CD4-positive, alpha-beta memory T cell (primary cell): ENCODE results near the gene IQGAP3. TPM values are rescaled to one million over a fixed set of nuclear protein-coding genes. Genes with fewer than 3 reads are reported as not detected.

Experiments used
- CTCF ChIA-PET: fragments of 350-600 bp; sonication (Branson Sonifier 250); formaldehyde crosslinking; loops from one replicate; lab custom pipeline; 2021; ENCODE audit warnings: inconsistent platforms; ENCODE audit not compliant: partially characterized antibody; lab: Charles Lee
- POLR2A ChIA-PET: fragments of 350-600 bp; sonication (Branson Sonifier 250); formaldehyde crosslinking; loops from one replicate; lab custom pipeline; 2021; ENCODE audit not compliant: partially characterized antibody; lab: Charles Lee
- DNase-seq, 5 donors: peaks; one replicate each; pipeline versions ENCODE4 v3.0.0 to v3.0.0-alpha.2; 2020 to 2022; ENCODE audit warnings: mixed read lengths in 1 of 5
- H3K27ac ChIP-seq: one replicate; pipeline ENCODE4 v1.7.0; 2013; ENCODE audit warnings: low read depth, low read length
- H3K27me3 ChIP-seq: 2 replicates; pipeline ENCODE4 v1.7.0; 2013; ENCODE audit warnings: mild to moderate bottlenecking, low read length, moderate library complexity; ENCODE audit not compliant: insufficient read depth
- H3K36me3 ChIP-seq: 2 replicates; pipeline ENCODE4 v1.7.0; 2013; ENCODE audit warnings: mild to moderate bottlenecking, low read length, moderate library complexity; ENCODE audit not compliant: insufficient read depth
- H3K4me1 ChIP-seq: 2 replicates; pipeline ENCODE4 v1.7.0; 2013; ENCODE audit warnings: mild to moderate bottlenecking, low read length, moderate library complexity; ENCODE audit not compliant: insufficient read depth
- H3K4me3 ChIP-seq, 2 donors: one replicate each; pipeline ENCODE4 v1.7.0; 2013; ENCODE audit warnings: low read length in 2 of 2, mild to moderate bottlenecking in 1 of 2
- H3K9me3 ChIP-seq, 2 donors: one replicate each; pipeline ENCODE4 v1.7.0; 2013; ENCODE audit warnings: low read length in 2 of 2, control low read depth in 1 of 2; ENCODE audit not compliant: control insufficient read depth in 1 of 2
- H3K27ac Mint-ChIP-seq, 7 donors: one replicate each; pipeline ENCODE4 v1.8.0; 2020 to 2021; ENCODE audit warnings: mixed read lengths in 7 of 7, mild to moderate bottlenecking in 6 of 7, inconsistent platforms in 3 of 7, moderate library complexity in 3 of 7
- H3K27me3 Mint-ChIP-seq, 2 donors: one replicate each; pipeline ENCODE4 v1.8.0; 2020 to 2021; ENCODE audit warnings: mixed read lengths in 2 of 2
- H3K36me3 Mint-ChIP-seq, 2 donors: one replicate each; pipeline ENCODE4 v1.8.0; 2020 to 2021; ENCODE audit warnings: mixed read lengths in 2 of 2, inconsistent platforms in 1 of 2, mild to moderate bottlenecking in 1 of 2
- H3K4me1 Mint-ChIP-seq, 4 donors: one replicate each; pipeline ENCODE4 v1.8.0; 2020 to 2021; ENCODE audit warnings: mixed read lengths in 4 of 4, mild to moderate bottlenecking in 1 of 4
- H3K4me3 Mint-ChIP-seq, 8 donors: one replicate each; pipeline ENCODE4 v1.8.0; 2020 to 2021; ENCODE audit warnings: mixed read lengths in 8 of 8, mild to moderate bottlenecking in 7 of 8, moderate library complexity in 6 of 8, inconsistent platforms in 3 of 8
- H3K9me3 Mint-ChIP-seq, 8 donors: one replicate each; pipeline ENCODE4 v1.8.0; 2020 to 2021; ENCODE audit warnings: mixed read lengths in 8 of 8, mild to moderate bottlenecking in 5 of 8, inconsistent platforms in 3 of 8, moderate library complexity in 1 of 8
- intact Hi-C: fragments of 100-400 bp; cut with micrococcal nuclease; formaldehyde crosslinking; loops from one replicate; pipeline ENCODE4 v1.15.1; 2023
- polyA plus RNA-seq, 2 donors: library from polyadenylated mRNA; unstranded; fragments of 300-500 nt; fragmentation: Illumina TruSeq; gene quantifications; one replicate each; pipeline ENCODE4 v1.2.3, GENCODE V29; 2021
- total RNA-seq, 2 experiments: library from RNA; stranded (reverse); gene quantifications; one replicate each; pipeline ENCODE4 v1.2.3, GENCODE V29; 2021

IQGAP3 gene
- total and polyA plus RNA-seq, 4 experiments from 2014 or later = not detected

GRCh38 chr1:156596426-156596825 is 24.1 kb upstream of the IQGAP3 start:
- intact Hi-C loops = no loop called here
- peaks cover 0 to 2% (median 0%) of the 10 kb centered on the region in 8 donors for H3K9me3 Mint-ChIP-seq
- H3K4me3 Mint-ChIP-seq = no peak overlapping the region
- Histone ChIP-seq H3K27ac (no peak overlapping the region), H3K36me3 (peaks cover 33% of the 10 kb centered on the region), H3K4me3 (no peak overlapping the region), H3K4me1 (peaks cover 22% of the 10 kb centered on the region), H3K27me3 (no peaks in the 10 kb centered on the region), H3K9me3 (no peaks in the 10 kb centered on the region)
- peaks cover 38 to 55% of the 10 kb centered on the region in 2 donors for H3K36me3 Mint-ChIP-seq
- DNase-seq = no peak
- H3K4me1 Mint-ChIP-seq = peaks cover 17 to 34% (median 24%) of the 10 kb centered on the region in 4 donors
- H3K27me3 Mint-ChIP-seq = no peaks in the 10 kb centered on the region
- H3K27ac Mint-ChIP-seq = peak overlapping the region in 3 of 7 donors; percentile 35 to 79 (median 66)
- ChIA-PET CTCF (no interaction called here), POLR2A (interaction anchor here (0.6 to 1.0 kb wide), 3 partner anchors 12 to 91 kb away, joined by 3 read pairs; no protein-coding TSS in a partner anchor)

- intact Hi-C loops = no loop called here
- peak overlapping the region in 2 of 8 donors; percentile 12 to 49 for H3K4me3 Mint-ChIP-seq
- peak overlapping the region in 6 of 7 donors; percentile 1 to 90 (median 70) for H3K27ac Mint-ChIP-seq
Measured at GRCh38 chr1:156595016-156595415, 22.7 kb upstream of the IQGAP3 start.

GRCh38 chr1:156594190-156594589 is 21.8 kb upstream of the IQGAP3 start:
- Histone ChIP-seq H3K27ac (no peak overlapping the region), H3K4me3 (no peak overlapping the region), H3K4me1 (peaks cover 16% of the 10 kb centered on the region), H3K9me3 (no peaks in the 10 kb centered on the region), H3K27me3 (no peaks in the 10 kb centered on the region), H3K36me3 (peaks cover 33% of the 10 kb centered on the region)
- H3K27ac Mint-ChIP-seq = peak overlapping the region in 4 of 7 donors; percentile 3 to 76 (median 11)
- CTCF ChIA-PET = interaction anchor here (3.8 kb wide), 1 partner anchor 14 kb away, joined by 26 read pairs; no protein-coding TSS in a partner anchor
- peaks cover 13 to 25% (median 21%) of the 10 kb centered on the region in 4 donors for H3K4me1 Mint-ChIP-seq
- intact Hi-C loops = no loop called here
- no peak for DNase-seq
- H3K27me3 Mint-ChIP-seq = no peaks in the 10 kb centered on the region
- H3K4me3 Mint-ChIP-seq = peak overlapping the region in 2 of 8 donors; percentile 15 to 42
- POLR2A ChIA-PET = interaction anchor here (0.7 to 2.2 kb wide), 6 partner anchors 8 to 137 kb away, joined by 3 to 5 read pairs (median 4); partner anchors contain the start of genes MEF2D and METTL25B
- peaks cover 38 to 47% of the 10 kb centered on the region in 2 donors for H3K36me3 Mint-ChIP-seq
- H3K9me3 Mint-ChIP-seq = peaks cover 0 to 4% (median 0%) of the 10 kb centered on the region in 8 donors

More at GRCh38 chr1:156595016-156595415, 22.7 kb upstream of the IQGAP3 start:
- H3K36me3 Mint-ChIP-seq = peaks cover 38 to 53% of the 10 kb centered on the region in 2 donors
- POLR2A ChIA-PET = interaction anchor here (1.4 to 1.7 kb wide), 2 partner anchors 94 to 138 kb away, joined by 4 read pairs; partner anchors contain the start of gene MEF2D
- H3K9me3 Mint-ChIP-seq = peaks cover 0 to 4% (median 0%) of the 10 kb centered on the region in 8 donors
- CTCF ChIA-PET = no interaction called here
- no peaks in the 10 kb centered on the region for H3K9me3 ChIP-seq
- H3K36me3 ChIP-seq = peaks cover 33% of the 10 kb centered on the region
- no peak overlapping the region for H3K27ac ChIP-seq
- no peaks in the 10 kb centered on the region for H3K27me3 Mint-ChIP-seq
- no peak overlapping the region for H3K4me3 ChIP-seq
- no peaks in the 10 kb centered on the region for H3K27me3 ChIP-seq
- DNase-seq = no peak
- peaks cover 22% of the 10 kb centered on the region for H3K4me1 ChIP-seq
- peaks cover 16 to 30% (median 23%) of the 10 kb centered on the region in 4 donors for H3K4me1 Mint-ChIP-seq

GRCh38 chr1:156593661-156593989 is 21.3 kb upstream of the IQGAP3 start:
- H3K4me1 Mint-ChIP-seq = peaks cover 13 to 25% (median 21%) of the 10 kb centered on the region in 4 donors
- H3K9me3 ChIP-seq = no peaks in the 10 kb centered on the region
- no peak overlapping the region for H3K27ac ChIP-seq
- no peak for DNase-seq
- no peak overlapping the region for H3K27ac Mint-ChIP-seq
- peaks cover 35 to 43% of the 10 kb centered on the region in 2 donors for H3K36me3 Mint-ChIP-seq
- peaks cover 29% of the 10 kb centered on the region for H3K36me3 ChIP-seq
- no peaks in the 10 kb centered on the region for H3K27me3 Mint-ChIP-seq
- intact Hi-C loops = no loop called here
- ChIA-PET CTCF (interaction anchor here (0.7 to 3.8 kb wide), 5 partner anchors 11 to 136 kb away, joined by 3 to 26 read pairs (median 3); no protein-coding TSS in a partner anchor), POLR2A (interaction anchor here (0.7 to 2.2 kb wide), 6 partner anchors 9 to 136 kb away, joined by 3 to 5 read pairs (median 4); partner anchors contain the start of genes MEF2D and METTL25B)
- no peak overlapping the region for H3K4me3 ChIP-seq
- H3K4me1 ChIP-seq = peaks cover 16% of the 10 kb centered on the region
- H3K27me3 ChIP-seq = no peaks in the 10 kb centered on the region
- H3K9me3 Mint-ChIP-seq = peaks cover 0 to 4% (median 0%) of the 10 kb centered on the region in 8 donors
- H3K4me3 Mint-ChIP-seq = peak overlapping the region in 3 of 8 donors; percentile 21 to 89 (median 31)

GRCh38 chr1:156592910-156593660 is 20.7 kb upstream of the IQGAP3 start:
- intact Hi-C loops = no loop called here
- H3K4me1 Mint-ChIP-seq = peaks cover 13 to 25% (median 21%) of the 10 kb centered on the region in 4 donors
- no peaks in the 10 kb centered on the region for H3K27me3 Mint-ChIP-seq
- Histone ChIP-seq H3K4me3 (no peak overlapping the region), H3K27me3 (no peaks in the 10 kb centered on the region), H3K27ac (no peak overlapping the region), H3K36me3 (peaks cover 23% of the 10 kb centered on the region), H3K9me3 (no peaks in the 10 kb centered on the region), H3K4me1 (peaks cover 16% of the 10 kb centered on the region)
- ChIA-PET POLR2A (interaction anchor here (0.6 to 3.0 kb wide), 10 partner anchors 8 to 136 kb away, joined by 3 to 50 read pairs (median 4); partner anchors contain the start of genes GPATCH4, MEF2D and METTL25B), CTCF (interaction anchor here (0.7 to 3.8 kb wide), 6 partner anchors 11 to 136 kb away, joined by 3 to 26 read pairs (median 4); partner anchors contain the start of gene TTC24)
- no peak for DNase-seq
- peaks cover 29 to 38% of the 10 kb centered on the region in 2 donors for H3K36me3 Mint-ChIP-seq
- peaks cover 0 to 4% (median 0%) of the 10 kb centered on the region in 8 donors for H3K9me3 Mint-ChIP-seq
- peak overlapping the region; percentile 80 to 91 (median 89) for H3K4me3 Mint-ChIP-seq
- H3K27ac Mint-ChIP-seq = peak overlapping the region; percentile 48 to 92 (median 84)

- ChIA-PET CTCF (interaction anchor here (0.8 to 3.8 kb wide), 11 partner anchors 10 to 206 kb away, joined by 3 to 26 read pairs (median 5); partner anchors contain the start of genes GPATCH4, MEF2D and TTC24), POLR2A (interaction anchor here (0.6 to 3.0 kb wide), 16 partner anchors 8 to 136 kb away, joined by 3 to 50 read pairs (median 5); partner anchors contain the start of genes GPATCH4, MEF2D and METTL25B)
- Histone ChIP-seq H3K9me3 (no peaks in the 10 kb centered on the region), H3K27ac (peak overlapping the region; percentile 81), H3K4me1 (peaks cover 16% of the 10 kb centered on the region), H3K4me3 (peak overlapping the region; percentile 65 to 80), H3K27me3 (no peaks in the 10 kb centered on the region), H3K36me3 (peaks cover 16% of the 10 kb centered on the region)
- H3K27ac Mint-ChIP-seq = peak overlapping the region; percentile 47 to 92 (median 84)
- peaks cover 24 to 31% of the 10 kb centered on the region in 2 donors for H3K36me3 Mint-ChIP-seq
- H3K9me3 Mint-ChIP-seq = peaks cover 0 to 4% (median 0%) of the 10 kb centered on the region in 8 donors
- DNase-seq = no peak
- H3K27me3 Mint-ChIP-seq = no peaks in the 10 kb centered on the region
- H3K4me1 Mint-ChIP-seq = peaks cover 13 to 25% (median 21%) of the 10 kb centered on the region in 4 donors
- H3K4me3 Mint-ChIP-seq = peak overlapping the region; percentile 80 to 91 (median 89)
- intact Hi-C loops = no loop called here
Measured at GRCh38 chr1:156592158-156592909, 20.0 kb upstream of the IQGAP3 start.
